ENCODE results near the gene CCDC148.
"Not testable (repeated sequence)": the region's sequence is repeated elsewhere in the genome, so short reads cannot be mapped to it uniquely, and the experiment has no call there.

The CCDC148 gene

DNA sequence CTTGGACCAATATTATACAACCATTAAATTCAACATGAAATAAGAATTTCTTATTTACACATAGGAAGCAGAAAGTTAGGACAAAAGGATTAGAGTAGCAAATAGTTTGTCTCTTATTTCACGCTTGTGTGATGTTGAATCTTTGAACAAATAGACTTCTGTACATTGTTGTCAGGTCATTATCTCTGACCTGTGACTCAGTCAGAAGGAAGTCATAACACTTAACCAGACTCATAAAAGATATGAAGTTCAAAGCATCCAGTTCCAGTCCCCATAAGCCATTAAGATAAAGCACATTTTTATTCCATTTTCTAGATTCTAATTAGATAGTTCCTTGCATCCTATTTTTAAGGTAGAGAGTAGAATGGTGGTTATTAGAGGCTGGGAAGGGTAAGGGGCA is 224.1 kb downstream of the CCDC148 start:
- Histone ChIP-seq H3K4me3 (ENCODE audit: severe bottlenecking) (no peak overlapping the region), H3K4me1 (ENCODE audit: insufficient read depth, poor library complexity, severe bottlenecking) (no peaks in the 10 kb centered on the region), H3K27ac (ENCODE audit: poor library complexity, severe bottlenecking) (no peak overlapping the region), H3K27me3 (ENCODE audit: insufficient read depth, poor library complexity, severe bottlenecking) (no peaks in the 10 kb centered on the region), H3K9me3 (ENCODE audit: severe bottlenecking) (no peaks in the 10 kb centered on the region), H3K36me3 (ENCODE audit: low read depth) (no peaks in the 10 kb centered on the region; the same call in 1 of the 2 replicates)
- TF ChIP-seq CTCF (IDR thresholded peaks at IDR 0.05; ENCODE audit: poor library complexity, severe bottlenecking): no peak
- DNase-seq (ENCODE audit: low spot score) (no peak), ATAC-seq (ENCODE audit: low read depth) (peak; percentile 70; the same call in 2 of the 3 replicates)

- ATAC-seq (ENCODE audit: low read depth): no peak
Measured at GRCh38 chr2:158228943-158229508, 227.5 kb downstream of the CCDC148 start.

GRCh38 chr2:158223066-158223465 is 233.5 kb downstream of the CCDC148 start:
- H3K4me3 ChIP-seq (ENCODE audit: severe bottlenecking); ATAC-seq (ENCODE audit: low read depth); H3K36me3 ChIP-seq (ENCODE audit: low read depth): not testable (repeated sequence)

More at GRCh38 chr2:158228943-158229508, 227.5 kb downstream of the CCDC148 start:
- no peak for TF ChIP-seq CTCF (IDR thresholded peaks at IDR 0.05; ENCODE audit: poor library complexity, severe bottlenecking)
- Histone ChIP-seq H3K27ac (ENCODE audit: poor library complexity, severe bottlenecking) (no peak overlapping the region), H3K27me3 (ENCODE audit: insufficient read depth, poor library complexity, severe bottlenecking) (no peaks in the 10 kb centered on the region), H3K36me3 (ENCODE audit: low read depth) (no peaks in the 10 kb centered on the region; the same call in 1 of the 2 replicates), H3K9me3 (ENCODE audit: severe bottlenecking) (no peaks in the 10 kb centered on the region), H3K4me1 (ENCODE audit: insufficient read depth, poor library complexity, severe bottlenecking) (no peaks in the 10 kb centered on the region), H3K4me3 (ENCODE audit: severe bottlenecking) (no peak overlapping the region)
- DNase-seq (ENCODE audit: low spot score): no peak

DNA sequence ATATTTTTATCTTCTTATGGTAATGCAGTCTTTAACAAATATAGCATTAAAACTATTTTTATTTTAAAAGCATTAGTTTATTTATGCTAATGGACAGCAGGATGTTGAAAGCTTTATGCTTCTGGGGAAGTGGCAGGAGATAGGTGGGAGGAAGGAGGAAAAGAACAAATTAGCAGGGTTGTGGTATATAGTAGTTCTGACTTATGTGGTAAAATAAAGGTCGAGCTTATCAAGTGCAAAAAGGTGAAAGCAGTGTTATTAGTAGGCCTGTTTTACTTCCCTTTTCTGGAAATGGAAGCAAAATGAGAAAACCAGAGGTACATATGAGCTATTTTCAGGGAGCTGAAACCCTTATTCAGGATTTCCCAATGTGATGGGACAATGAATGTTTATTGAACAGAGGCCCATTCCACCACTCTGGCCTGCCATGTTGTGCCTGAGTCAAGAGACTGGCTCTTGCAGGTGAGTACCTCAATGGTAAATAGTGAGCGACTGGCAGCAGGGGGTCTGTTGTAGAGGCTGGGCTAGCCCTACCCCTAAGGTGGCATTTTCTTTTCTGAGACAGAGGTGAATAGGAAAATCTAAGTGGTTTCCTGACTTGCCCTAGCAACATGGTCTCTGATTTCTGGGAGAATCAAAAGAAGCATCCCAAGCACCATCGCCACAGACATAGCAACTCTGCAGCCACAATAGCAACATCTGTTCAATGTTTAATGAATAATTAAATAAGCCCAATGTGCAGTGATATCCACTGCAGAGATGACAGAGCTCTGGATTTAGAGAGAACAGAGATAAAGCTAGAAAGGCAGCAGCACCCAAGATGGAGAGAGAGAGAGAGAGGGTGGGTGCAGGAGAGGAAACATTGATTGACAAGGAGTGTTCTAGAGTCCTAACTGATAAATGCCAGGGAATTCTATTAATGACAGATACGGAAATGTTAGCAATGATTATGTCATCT is 235.2 kb downstream of the CCDC148 start:
- H3K9me3 ChIP-seq (ENCODE audit: severe bottlenecking): no peaks in the 10 kb centered on the region
- ATAC-seq (ENCODE audit: low read depth): no peak
- no peak for DNase-seq (ENCODE audit: low spot score)
- H3K4me3 ChIP-seq (ENCODE audit: severe bottlenecking): no peak overlapping the region
- H3K36me3 ChIP-seq (ENCODE audit: low read depth): no peaks in the 10 kb centered on the region
- no peak overlapping the region for H3K27ac ChIP-seq (ENCODE audit: poor library complexity, severe bottlenecking)
- no peaks in the 10 kb centered on the region for H3K27me3 ChIP-seq (ENCODE audit: insufficient read depth, poor library complexity, severe bottlenecking)
- TF ChIP-seq CTCF (IDR thresholded peaks at IDR 0.05; ENCODE audit: poor library complexity, severe bottlenecking): no peak
- H3K4me1 ChIP-seq (ENCODE audit: insufficient read depth, poor library complexity, severe bottlenecking): no peaks in the 10 kb centered on the region

More at GRCh38 chr2:158223066-158223465, 233.5 kb downstream of the CCDC148 start:
- not testable (repeated sequence) for DNase-seq (ENCODE audit: low spot score); H3K4me1 ChIP-seq (ENCODE audit: insufficient read depth, poor library complexity, severe bottlenecking); H3K27ac ChIP-seq (ENCODE audit: poor library complexity, severe bottlenecking); H3K9me3 ChIP-seq (ENCODE audit: severe bottlenecking); H3K27me3 ChIP-seq (ENCODE audit: insufficient read depth, poor library complexity, severe bottlenecking)

DNA sequence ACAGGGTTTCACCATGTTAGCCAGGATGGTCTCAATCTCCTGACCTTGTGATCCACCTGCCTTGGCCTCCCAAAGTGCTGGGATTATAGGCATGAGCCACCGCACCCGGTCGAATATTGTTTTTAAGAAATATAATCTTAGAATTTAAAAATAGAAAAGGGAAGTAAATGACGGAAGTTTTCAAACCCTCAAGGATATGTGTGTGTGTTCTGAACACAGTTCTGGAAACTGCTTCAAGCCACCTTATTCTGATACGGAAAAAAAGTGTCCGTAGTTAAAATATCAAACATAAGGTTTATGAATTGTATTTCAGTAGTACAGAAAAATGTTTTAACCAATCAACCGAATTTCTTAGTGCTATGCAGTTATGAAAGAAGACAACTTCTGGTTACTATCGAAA is 239.0 kb downstream of the CCDC148 start:
- Histone ChIP-seq H3K9me3 (ENCODE audit: severe bottlenecking) (no peaks in the 10 kb centered on the region), H3K4me1 (ENCODE audit: insufficient read depth, poor library complexity, severe bottlenecking) (no peaks in the 10 kb centered on the region), H3K27ac (ENCODE audit: poor library complexity, severe bottlenecking) (no peak overlapping the region), H3K4me3 (ENCODE audit: severe bottlenecking) (no peak overlapping the region), H3K36me3 (ENCODE audit: low read depth) (no peaks in the 10 kb centered on the region), H3K27me3 (ENCODE audit: insufficient read depth, poor library complexity, severe bottlenecking) (no peaks in the 10 kb centered on the region)
- ATAC-seq (ENCODE audit: low read depth) (no peak), DNase-seq (ENCODE audit: low spot score) (no peak)
- no peak for TF ChIP-seq CTCF (IDR thresholded peaks at IDR 0.05; ENCODE audit: poor library complexity, severe bottlenecking)
